ENCODE results near the gene HLA-DQB2. TPM values are rescaled to one million over a fixed set of nuclear protein-coding genes. Genes with fewer than 3 reads are reported as not detected.
"Not testable (repeated sequence)": the region's sequence is repeated elsewhere in the genome, so short reads cannot be mapped to it uniquely, and the experiment has no call there.

The HLA-DQB2 gene
- not detected for polyA plus RNA-seq (2013, experiment 1 of 2; ENCODE audit: insufficient read length)
- not detected for polyA plus RNA-seq (2013, experiment 2 of 2; ENCODE audit: insufficient read length)

DNA sequence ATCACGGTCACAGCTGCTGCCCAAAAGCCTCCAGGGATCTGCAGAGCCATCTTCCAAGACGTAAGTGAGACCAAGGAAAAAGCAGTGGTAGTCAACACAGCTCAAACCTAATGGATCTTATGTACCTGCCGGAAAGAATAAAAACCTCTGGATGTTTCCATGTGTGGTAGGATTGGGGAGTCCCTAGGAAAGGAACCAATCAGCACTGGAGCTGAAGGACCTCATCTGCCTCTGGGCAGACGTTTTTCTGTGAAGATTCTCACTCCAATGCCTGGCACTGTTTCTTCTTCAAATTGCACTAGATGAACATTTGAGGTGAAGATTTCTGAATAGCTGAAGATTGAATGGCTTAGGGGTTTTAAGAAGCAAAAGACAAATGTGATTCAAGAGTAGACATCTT is at the start of gene HLA-DQB2:
HLA-DQB2 (minus strand) TSS at position 112 of the 400 bp plus-strand sequence; CDS start at position 50, 62 bp downstream.
- no peak for DNase-seq

- DNase-seq: no peak
These were observed 45.8 kb upstream of the HLA-DQB2 start for GRCh38 chr6:32809171-32809570.

GRCh38 chr6:32807020-32807580 is 43.8 kb upstream of the HLA-DQB2 start:
- DNase-seq: no peak

GRCh38 chr6:32805404-32805803 is 42.1 kb upstream of the HLA-DQB2 start:
- not testable (repeated sequence) for DNase-seq

DNA sequence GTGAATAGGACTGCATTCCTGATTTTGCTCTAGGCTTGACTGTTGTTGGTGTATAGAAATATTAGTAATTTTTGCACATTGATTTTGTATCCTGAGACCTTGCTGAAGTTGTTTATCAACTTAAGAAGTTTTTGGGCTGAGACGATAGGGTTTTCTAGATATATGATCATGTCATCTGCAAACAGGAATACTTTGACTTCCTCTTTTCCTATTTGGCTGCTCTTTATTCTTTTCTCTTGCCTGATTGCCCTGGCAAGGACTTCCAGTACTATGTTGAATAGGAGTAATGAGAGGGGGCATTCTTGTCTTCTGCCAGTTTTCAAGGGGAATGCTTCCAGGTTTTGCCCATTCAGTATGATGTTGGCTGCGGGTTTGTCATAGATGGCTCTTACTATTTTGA is 40.1 kb upstream of the HLA-DQB2 start:
- no peak for DNase-seq

- no peak for DNase-seq
These were observed 36.4 kb upstream of the HLA-DQB2 start for GRCh38 chr6:32799740-32800139.

DNA sequence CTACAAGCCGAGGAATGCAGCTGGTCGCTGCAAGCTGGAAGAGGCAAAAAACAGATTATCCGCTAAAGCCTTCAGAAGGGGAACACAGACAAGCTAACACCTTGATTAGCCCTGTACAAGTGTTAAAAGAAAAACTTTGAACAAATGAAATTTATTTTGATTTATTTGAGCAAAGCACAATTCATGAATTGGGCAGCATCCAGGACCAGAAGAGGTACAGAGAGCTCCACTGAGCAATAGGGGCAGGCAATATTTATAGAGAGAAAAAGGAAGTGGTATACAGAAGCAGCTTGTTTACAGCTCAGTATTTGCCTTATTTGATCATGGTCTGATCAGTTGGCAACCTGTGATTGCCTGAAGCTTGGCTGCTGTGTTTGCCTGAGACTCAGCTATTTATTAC is 35.8 kb upstream of the HLA-DQB2 start:
- no peak for DNase-seq

- peak; percentile 64 for DNase-seq
These were observed 33.8 kb upstream of the HLA-DQB2 start for GRCh38 chr6:32796848-32797776.

DNA sequence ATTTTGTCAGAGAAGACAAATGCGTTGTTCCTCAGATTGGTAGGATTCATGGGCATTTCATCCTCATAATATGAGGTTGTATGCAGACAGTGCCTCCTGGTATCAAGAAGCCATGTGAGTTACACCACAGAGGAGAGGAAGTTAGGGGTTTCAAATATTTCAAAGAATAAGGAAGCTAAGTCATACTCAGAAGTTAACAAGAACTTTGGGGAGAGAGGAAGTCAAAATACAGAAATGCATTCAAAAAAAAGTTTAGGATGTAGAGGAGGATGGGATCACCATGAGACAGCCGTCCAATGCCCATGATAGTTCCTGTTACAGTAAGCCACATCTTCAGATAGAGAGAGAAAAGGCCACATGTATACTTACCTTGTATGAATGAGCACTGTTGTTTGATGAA is 31.2 kb upstream of the HLA-DQB2 start:
- no peak for DNase-seq

DNA sequence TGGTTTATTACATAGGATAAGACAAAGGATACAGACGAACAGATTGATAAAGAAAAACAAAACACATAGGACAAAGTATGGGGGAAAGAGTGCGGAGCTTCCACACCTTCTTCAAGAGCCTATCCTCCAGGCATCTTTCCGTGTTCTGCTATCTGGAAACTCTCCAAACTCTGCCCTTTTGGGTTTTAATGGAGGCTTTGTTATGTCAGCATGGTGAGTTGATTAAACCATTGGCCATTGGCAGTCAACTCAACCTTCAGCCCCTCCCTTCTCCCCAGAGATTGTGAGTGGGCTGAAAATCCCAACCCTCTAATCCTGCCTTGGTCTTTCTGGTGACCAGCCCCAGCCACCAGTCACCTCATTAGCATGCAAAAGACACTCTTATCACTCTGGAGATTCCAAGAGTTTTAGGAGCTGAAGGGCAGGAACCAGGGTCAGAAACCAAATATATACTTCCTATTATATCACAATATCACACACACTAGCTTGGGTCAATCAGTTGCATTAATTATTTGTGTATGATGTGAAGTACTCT is 29.6 kb upstream of the HLA-DQB2 start:
- DNase-seq: no peak

GRCh38 chr6:32790306-32790705 is 27.0 kb upstream of the HLA-DQB2 start:
- DNase-seq: no peak

GRCh38 chr6:32785781-32786533 is 22.6 kb upstream of the HLA-DQB2 start:
- DNase-seq: peak; percentile 64

DNA sequence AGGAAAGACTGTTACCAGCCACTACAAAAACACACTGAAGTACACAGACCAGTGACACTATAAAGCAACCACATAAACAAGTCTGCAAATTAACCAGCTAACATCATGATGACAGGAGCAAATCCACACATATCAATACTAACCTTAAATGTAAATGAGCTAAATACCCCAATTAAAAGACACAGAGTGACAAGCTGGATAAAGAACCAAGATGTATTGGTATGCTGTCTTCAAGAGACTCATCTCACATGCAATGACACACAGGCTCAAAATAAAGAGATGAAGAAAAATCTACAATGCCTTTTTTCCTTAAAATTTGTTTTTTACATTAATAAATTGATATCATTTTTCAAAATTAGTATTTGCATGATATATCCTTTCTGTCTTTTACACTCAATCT is 19.6 kb upstream of the HLA-DQB2 start:
- not testable (repeated sequence) for DNase-seq

DNA sequence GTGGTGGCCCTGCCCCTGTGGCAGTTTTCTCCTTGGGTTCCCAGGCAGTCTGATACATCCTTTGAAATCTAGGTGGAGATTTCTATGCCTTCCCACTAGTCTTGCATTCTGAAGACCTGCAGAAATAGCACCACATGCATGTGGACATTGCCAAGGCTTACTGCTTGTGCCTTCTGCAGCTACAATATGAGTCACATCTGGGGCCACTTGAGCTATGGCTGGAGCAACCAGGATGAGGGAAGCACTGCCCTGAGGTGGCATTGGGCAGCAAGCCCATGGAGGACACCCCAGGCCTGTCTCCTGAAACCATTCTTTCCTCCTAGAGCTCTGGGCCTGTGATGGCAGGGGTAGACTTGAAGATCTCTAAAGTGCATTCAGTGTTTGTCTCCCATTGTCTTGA is 15.7 kb upstream of the HLA-DQB2 start:
- no peak for DNase-seq

GRCh38 chr6:32775071-32775470 is 11.7 kb upstream of the HLA-DQB2 start:
- no peak for DNase-seq

- DNase-seq: no peak
These were observed 11.1 kb upstream of the HLA-DQB2 start for GRCh38 chr6:32774426-32774825.

- no peak for DNase-seq
These were observed 9.3 kb upstream of the HLA-DQB2 start for GRCh38 chr6:32772656-32773055.

- DNase-seq: no peak
These were observed 716 bp upstream of the HLA-DQB2 start for GRCh38 chr6:32764048-32764447.

DNA sequence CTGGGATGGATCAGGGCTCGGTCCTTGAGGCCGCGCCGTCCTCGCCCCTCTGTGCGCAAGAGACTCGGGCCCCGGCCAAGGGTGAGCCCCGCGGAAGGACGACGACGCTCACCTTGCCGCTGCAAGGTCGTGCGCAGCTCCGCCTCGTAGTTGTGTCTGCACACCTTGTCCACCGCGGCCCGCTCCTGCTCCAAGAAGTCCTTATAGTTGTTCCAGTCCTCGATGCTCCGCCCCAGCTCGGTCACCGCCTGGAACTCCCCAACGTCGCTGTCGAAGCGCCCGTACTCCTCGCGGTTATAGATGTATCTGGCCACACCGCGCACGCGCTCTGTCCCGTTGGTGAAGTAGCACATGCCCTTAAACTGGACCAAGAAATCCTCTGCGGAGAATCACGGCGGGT is 1.8 kb downstream of the HLA-DQB2 start:
- DNase-seq: no peak

DNA sequence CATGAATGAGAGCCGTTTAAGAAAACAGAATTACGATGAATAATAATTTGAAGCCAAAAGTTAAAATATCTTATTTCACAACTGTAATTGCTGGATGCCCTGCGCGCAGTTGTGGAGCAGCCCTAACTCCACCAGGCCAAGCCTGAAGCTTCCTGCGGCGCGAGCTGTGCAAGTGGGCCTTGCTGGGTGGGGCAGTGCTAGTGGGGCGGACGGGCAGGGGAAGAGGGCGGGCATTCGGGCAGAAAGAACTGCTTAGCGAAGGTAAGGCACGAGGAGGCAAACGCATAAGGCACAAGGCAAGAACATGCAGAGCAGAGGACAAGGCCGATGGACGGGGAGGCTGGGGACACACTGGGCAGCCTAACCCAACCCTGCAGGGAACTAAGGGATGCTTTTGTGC is 2.3 kb downstream of the HLA-DQB2 start:
- no peak for DNase-seq

- no peak for DNase-seq
These were observed 3.7 kb downstream of the HLA-DQB2 start for GRCh38 chr6:32759669-32760068.

DNA sequence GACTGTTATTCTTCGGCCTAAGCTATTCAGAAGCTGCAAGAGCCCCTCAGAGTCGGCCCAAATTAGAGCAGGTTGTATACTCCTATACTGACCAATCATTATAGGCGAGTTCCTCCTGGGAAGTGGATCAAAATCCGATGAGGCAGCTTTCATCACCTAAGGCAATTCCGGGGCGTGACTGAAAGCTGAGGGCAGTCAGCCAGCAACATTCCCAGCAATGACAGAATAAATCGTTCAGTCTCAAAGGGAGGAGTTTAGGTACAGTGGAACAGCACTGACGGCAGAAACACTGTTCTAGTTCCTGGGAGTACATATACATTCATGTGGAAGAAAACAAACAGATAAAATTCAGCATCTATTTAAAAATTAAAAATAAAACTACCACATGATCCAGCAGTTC is 10.8 kb downstream of the HLA-DQB2 start:
- no peak for DNase-seq

DNA sequence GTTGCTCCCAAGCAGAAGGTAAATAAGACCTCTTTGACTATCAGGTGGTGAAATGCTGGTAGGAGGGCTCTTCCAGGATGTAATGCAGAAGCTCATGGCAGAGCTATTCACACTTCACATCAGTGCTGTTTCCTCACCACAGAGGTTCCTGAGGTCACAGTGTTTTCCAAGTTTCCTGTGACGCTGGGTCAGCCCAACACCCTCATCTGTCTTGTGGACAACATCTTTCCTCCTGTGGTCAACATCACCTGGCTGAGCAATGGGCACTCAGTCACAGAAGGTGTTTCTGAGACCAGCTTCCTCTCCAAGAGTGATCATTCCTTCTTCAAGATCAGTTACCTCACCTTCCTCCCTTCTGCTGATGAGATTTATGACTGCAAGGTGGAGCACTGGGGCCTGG is 17.7 kb downstream of the HLA-DQB2 start:
- DNase-seq: not testable (repeated sequence)
